HG02870 (cell line): ENCODE measurements around the gene CDR2.
"Not testable (repeated sequence)": the region's sequence is repeated elsewhere in the genome, so short reads cannot be mapped to it uniquely, and the experiment has no call there.

ENCODE experiments used
- ATAC-seq: cut with Tn5 transposase; IDR thresholded peaks from one replicate; pipeline ENCODE4 v1.9.1; 2021; ENCODE audit warnings: mild to moderate bottlenecking, moderate library complexity; ENCODE audit not compliant: unreplicated experiment

CDR2 gene

GRCh38 chr16:22311520-22311919, 62.9 kb downstream of the CDR2 start:
- no peak for ATAC-seq

- no peak for ATAC-seq
These were observed 65.4 kb downstream of the CDR2 start for GRCh38 chr16:22308824-22309520.

GRCh38 chr16:22307838-22308237, 66.6 kb downstream of the CDR2 start:
- ATAC-seq = no peak

- ATAC-seq = no peak
These were observed 67.6 kb downstream of the CDR2 start for GRCh38 chr16:22306788-22307187.

GRCh38 chr16:22304411-22304810, 70.0 kb downstream of the CDR2 start:
- no peak for ATAC-seq

GRCh38 chr16:22302776-22303363, 71.5 kb downstream of the CDR2 start:
- ATAC-seq = no peak

- ATAC-seq = not testable (repeated sequence)
These were observed 73.0 kb downstream of the CDR2 start for GRCh38 chr16:22301423-22301822.

- no peak for ATAC-seq
These were observed 73.9 kb downstream of the CDR2 start for GRCh38 chr16:22300427-22301071.

- ATAC-seq = no peak
These were observed 75.4 kb downstream of the CDR2 start for GRCh38 chr16:22299036-22299435.

GRCh38 chr16:22297871-22298733, 76.3 kb downstream of the CDR2 start:
- peak; percentile 21 for ATAC-seq

- ATAC-seq = peak; percentile 83
These were observed 77.1 kb downstream of the CDR2 start, which contains the start of gene POLR3E for GRCh38 chr16:22297114-22297870. Gene POLR3E (plus strand): TSS chr16:22297409. CDS start chr16:22302969, 5,560 bp downstream.

GRCh38 chr16:22296225-22297113, 78.0 kb downstream of the CDR2 start:
- ATAC-seq = no peak
